Measurements from ENCODE around the gene ADAMTSL1. TPM values are rescaled to one million over a fixed set of nuclear protein-coding genes. Genes with fewer than 3 reads are reported as not detected.

ADAMTSL1 gene
- total and polyA plus RNA-seq, 9 of the 15 experiments (the other 6 are each of a cell fraction or from before 2014, with no cell fraction given): 0.01 TPM; not detected in 8

- Histone ChIP-seq H3K9me1 (ENCODE audit: control insufficient read depth, insufficient read depth, low read length) (no peaks in the 10 kb centered on the region), H3K9ac (ENCODE audit: insufficient read depth in 1 of 2, low read depth in 2 of 2, low read length in 2 of 2) (no peak overlapping the region), H3K9me3 (replicated peaks; ENCODE audit: control insufficient read depth, insufficient read depth, low read depth, low read length) (no peaks in the 10 kb centered on the region), H2AFZ (ENCODE audit: low read depth, low read length) (no peak overlapping the region), H3K36me3 (ENCODE audit: control insufficient read depth, insufficient read depth, low read length) (no peaks in the 10 kb centered on the region), H3K4me3 (no peak overlapping the region), H3K27me3 (ENCODE audit: control insufficient read depth in 2 of 2, insufficient read depth in 2 of 2, low read length in 2 of 2) (no peaks in the 10 kb centered on the region), H3K27ac (ENCODE audit: extremely low read depth, low read depth, low read length) (no peak overlapping the region), H4K20me1 (replicated peaks; ENCODE audit: control insufficient read depth, insufficient read depth, low read length) (no peaks in the 10 kb centered on the region), H3K79me2 (ENCODE audit: control insufficient read depth, insufficient read depth, low read length) (no peaks in the 10 kb centered on the region), H3K4me1 (replicated peaks in 1 of 2; ENCODE audit: control insufficient read depth in 2 of 2, insufficient read depth in 2 of 2, low read length in 2 of 2) (no peaks in the 10 kb centered on the region), H3K4me2 (ENCODE audit: insufficient read depth, low read length) (no peak overlapping the region)
- intact Hi-C loops (cut with micrococcal nuclease): no loop called here
- no peak for DNase-seq (ENCODE audit: extremely low read depth in 1 of 4, low spot score in 3 of 4)
- in situ Hi-C loops (cut with MboI): no loop called here
- WGBS (ENCODE audit: insufficient coverage, low coverage, missing lambda C conversion rate): 0% methylated on average over 3 of the region's 3 CpGs
- no peak for TF ChIP-seq RFX5 (IDR thresholded peaks at IDR 0.05; ENCODE audit: low read depth, low read length)
- TF ChIP-seq TFAM (CRISPR knock-in tag; conservative IDR thresholded peaks at IDR 0.05): no peak
- no peak for TF ChIP-seq ZBTB5 (IDR thresholded peaks at IDR 0.05)
- no peak for TF ChIP-seq CHD1 (IDR thresholded peaks at IDR 0.05; ENCODE audit: low read length)
- no peak for TF ChIP-seq SAP30 (IDR thresholded peaks at IDR 0.05; ENCODE audit: borderline replicate concordance, insufficient read depth, low read depth, low read length, poor library complexity, severe bottlenecking)
- TF ChIP-seq, protein P1, sequence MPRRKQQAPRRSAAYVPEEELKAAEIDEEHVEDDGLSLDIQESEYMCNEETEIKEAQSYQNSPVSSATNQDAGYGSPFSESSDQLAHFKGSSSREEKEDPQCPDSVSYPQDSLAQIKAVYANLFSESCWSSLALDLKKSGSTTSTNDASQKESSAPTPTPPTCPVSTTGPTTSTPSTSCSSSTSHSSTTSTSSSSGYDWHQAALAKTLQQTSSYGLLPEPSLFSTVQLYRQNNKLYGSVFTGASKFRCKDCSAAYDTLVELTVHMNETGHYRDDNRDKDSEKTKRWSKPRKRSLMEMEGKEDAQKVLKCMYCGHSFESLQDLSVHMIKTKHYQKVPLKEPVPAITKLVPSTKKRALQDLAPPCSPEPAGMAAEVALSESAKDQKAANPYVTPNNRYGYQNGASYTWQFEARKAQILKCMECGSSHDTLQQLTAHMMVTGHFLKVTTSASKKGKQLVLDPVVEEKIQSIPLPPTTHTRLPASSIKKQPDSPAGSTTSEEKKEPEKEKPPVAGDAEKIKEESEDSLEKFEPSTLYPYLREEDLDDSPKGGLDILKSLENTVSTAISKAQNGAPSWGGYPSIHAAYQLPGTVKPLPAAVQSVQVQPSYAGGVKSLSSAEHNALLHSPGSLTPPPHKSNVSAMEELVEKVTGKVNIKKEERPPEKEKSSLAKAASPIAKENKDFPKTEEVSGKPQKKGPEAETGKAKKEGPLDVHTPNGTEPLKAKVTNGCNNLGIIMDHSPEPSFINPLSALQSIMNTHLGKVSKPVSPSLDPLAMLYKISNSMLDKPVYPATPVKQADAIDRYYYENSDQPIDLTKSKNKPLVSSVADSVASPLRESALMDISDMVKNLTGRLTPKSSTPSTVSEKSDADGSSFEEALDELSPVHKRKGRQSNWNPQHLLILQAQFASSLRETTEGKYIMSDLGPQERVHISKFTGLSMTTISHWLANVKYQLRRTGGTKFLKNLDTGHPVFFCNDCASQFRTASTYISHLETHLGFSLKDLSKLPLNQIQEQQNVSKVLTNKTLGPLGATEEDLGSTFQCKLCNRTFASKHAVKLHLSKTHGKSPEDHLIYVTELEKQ (CRISPR knock-in tag; IDR thresholded peaks at IDR 0.05): no peak
- TF ChIP-seq YBX1 (IDR thresholded peaks at IDR 0.05): no peak
- no peak for TF ChIP-seq ZBTB49 (CRISPR knock-in tag; IDR thresholded peaks at IDR 0.05; ENCODE audit: borderline replicate concordance)
- ATAC-seq: no peak
- no peak for FAIRE-seq
- CTCF ChIA-PET (ENCODE audit: low intra/inter-chr PET ratio): no interaction called here
- BruUV-seq (replicated peaks): no TSS peak
- POLR2A ChIA-PET: no interaction called here
These were observed 282.8 kb downstream of the ADAMTSL1 start for GRCh38 chr9:18756712-18757125.

Measured in K562 (cell line).